ENCODE results near the gene ADAMTS12.

- no peak for TF ChIP-seq CTCF (IDR thresholded peaks at IDR 0.05)
- no peak for TF ChIP-seq ZFX (IDR thresholded peaks at IDR 0.05; ENCODE audit: borderline replicate concordance)
These were observed 256.2 kb downstream of the ADAMTS12 start for GRCh38 chr5:33635582-33635981.
